ENCODE measurements around the gene ZFHX3. TPM values are rescaled to one million over a fixed set of nuclear protein-coding genes. Genes with fewer than 3 reads are reported as not detected.

The ZFHX3 gene
- total and polyA plus RNA-seq, 2 donors (not counting 3 experiments of a cell fraction or from before 2014, with no cell fraction given), result 3.7 to 18.8 TPM

GRCh38 chr16:73006026-73006425 lies 41.9 kb downstream of the ZFHX3 start:
- Histone ChIP-seq H3K4me3 (replicated peaks in 1 of 3; ENCODE audit: insufficient read depth in 1 of 3, low read depth in 1 of 3, low read length in 3 of 3) (no peak overlapping the region), H3K27ac (ENCODE audit: insufficient read depth, low read depth, low read length) (no peak overlapping the region), H3K9me3 (replicated peaks; ENCODE audit: control insufficient read depth, insufficient read depth, low read length) (no peaks in the 10 kb centered on the region), H3K4me1 (ENCODE audit: control insufficient read depth, extremely low read depth, insufficient read depth, low read length) (peaks cover 8% of the 10 kb centered on the region), H3K4me2 (ENCODE audit: insufficient read depth, low read length) (no peak overlapping the region), H3K79me2 (ENCODE audit: control insufficient read depth, insufficient read depth, low read length) (peaks cover 14% of the 10 kb centered on the region), H2AFZ (ENCODE audit: low read depth, low read length) (no peak overlapping the region), H3K27me3 (ENCODE audit: control insufficient read depth in 2 of 2, insufficient read depth in 2 of 2, low read length in 2 of 2) (no peaks in the 10 kb centered on the region), H3K9me1 (replicated peaks; ENCODE audit: control insufficient read depth, extremely low read depth, insufficient read depth, low read length) (no peaks in the 10 kb centered on the region), H3K9ac (replicated peaks; ENCODE audit: extremely low read depth, insufficient read depth, low read length) (no peak overlapping the region), H4K20me1 (replicated peaks; ENCODE audit: control insufficient read depth, extremely low read depth, insufficient read depth, low read length) (no peaks in the 10 kb centered on the region), H3K36me3 (ENCODE audit: control insufficient read depth in 2 of 2, extremely low read depth in 1 of 2, insufficient read depth in 2 of 2, low read length in 2 of 2) (no peaks in the 10 kb centered on the region)
- dilution Hi-C loops (cut with MboI; ENCODE audit: extremely low pct_ligation_motif_present, low sequenced_read_pairs), result no loop called here
- no peak for DNase-seq (ENCODE audit: low read depth, low spot score)
- no peak for TF ChIP-seq EZH2 (IDR thresholded peaks at IDR 0.05; ENCODE audit: borderline replicate concordance, low read depth, low read length, severe bottlenecking)
- no peak for TF ChIP-seq CTCF (IDR thresholded peaks at IDR 0.05; ENCODE audit: extremely low read depth in 1 of 2, insufficient read depth in 1 of 2, low read depth in 1 of 2, low read length in 2 of 2)
- TF ChIP-seq MAX (IDR thresholded peaks at IDR 0.05; ENCODE audit: insufficient read depth, insufficient read length), result no peak
- TF ChIP-seq JUN (IDR thresholded peaks at IDR 0.05; ENCODE audit: borderline replicate concordance, insufficient read depth, insufficient read length, low read depth), result no peak
- no peak for TF ChIP-seq GATA2 (IDR thresholded peaks at IDR 0.05; ENCODE audit: insufficient read depth, insufficient read length, low read depth, low read length)
- no peak for TF ChIP-seq POLR2AphosphoS5 (IDR thresholded peaks at IDR 0.05; ENCODE audit: insufficient read depth, low read depth, low read length)
- no peak for TF ChIP-seq POLR2A (IDR thresholded peaks at IDR 0.05; ENCODE audit: low read depth, low read length)
- TF ChIP-seq MYC (IDR thresholded peaks at IDR 0.05; ENCODE audit: low read depth, low read length), result no peak
- intact Hi-C loops (cut with micrococcal nuclease), result no loop called here
- no peak for FAIRE-seq
- BruUV-seq (replicated peaks), result no TSS peak
- CTCF ChIA-PET, result interaction anchor here (3.9 kb wide), 1 partner anchor 11 kb away, joined by 25 read pairs; no protein-coding TSS in a partner anchor
- POLR2A ChIA-PET, result interaction anchor here (0.7 kb wide), 2 partner anchors 26 to 162 kb away, joined by 5 to 6 read pairs; no protein-coding TSS in a partner anchor

All from endothelial cell of umbilical vein (primary cell).